HT1080 (cell line): Measurements from ENCODE around the gene WASHC4. TPM values are rescaled to one million over a fixed set of nuclear protein-coding genes. Genes with fewer than 3 reads are reported as not detected.
A peak's percentile ranks its signal among the peaks of the same experiment; 100 is the strongest.

Source experiments
- DNase-seq: peaks from one replicate; pipeline ENCODE4 v3.0.0-alpha.2; 2015; ENCODE audit warnings: low read depth
- polyA plus RNA-seq, 2 experiments: library from polyadenylated mRNA; depleted of rRNA; stranded (reverse); fragments of >200 nt; gene quantifications; 2 replicates each; pipeline ENCODE4 v1.2.3, GENCODE V29; 2015
- total RNA-seq: library from RNA; depleted of rRNA; stranded (reverse); fragments of >200 nt; shearing (Covaris generic); gene quantifications from 2 replicates; pipeline ENCODE4 v1.2.3, GENCODE V29; 2014; rRNA removed

Gene WASHC4, protein sequence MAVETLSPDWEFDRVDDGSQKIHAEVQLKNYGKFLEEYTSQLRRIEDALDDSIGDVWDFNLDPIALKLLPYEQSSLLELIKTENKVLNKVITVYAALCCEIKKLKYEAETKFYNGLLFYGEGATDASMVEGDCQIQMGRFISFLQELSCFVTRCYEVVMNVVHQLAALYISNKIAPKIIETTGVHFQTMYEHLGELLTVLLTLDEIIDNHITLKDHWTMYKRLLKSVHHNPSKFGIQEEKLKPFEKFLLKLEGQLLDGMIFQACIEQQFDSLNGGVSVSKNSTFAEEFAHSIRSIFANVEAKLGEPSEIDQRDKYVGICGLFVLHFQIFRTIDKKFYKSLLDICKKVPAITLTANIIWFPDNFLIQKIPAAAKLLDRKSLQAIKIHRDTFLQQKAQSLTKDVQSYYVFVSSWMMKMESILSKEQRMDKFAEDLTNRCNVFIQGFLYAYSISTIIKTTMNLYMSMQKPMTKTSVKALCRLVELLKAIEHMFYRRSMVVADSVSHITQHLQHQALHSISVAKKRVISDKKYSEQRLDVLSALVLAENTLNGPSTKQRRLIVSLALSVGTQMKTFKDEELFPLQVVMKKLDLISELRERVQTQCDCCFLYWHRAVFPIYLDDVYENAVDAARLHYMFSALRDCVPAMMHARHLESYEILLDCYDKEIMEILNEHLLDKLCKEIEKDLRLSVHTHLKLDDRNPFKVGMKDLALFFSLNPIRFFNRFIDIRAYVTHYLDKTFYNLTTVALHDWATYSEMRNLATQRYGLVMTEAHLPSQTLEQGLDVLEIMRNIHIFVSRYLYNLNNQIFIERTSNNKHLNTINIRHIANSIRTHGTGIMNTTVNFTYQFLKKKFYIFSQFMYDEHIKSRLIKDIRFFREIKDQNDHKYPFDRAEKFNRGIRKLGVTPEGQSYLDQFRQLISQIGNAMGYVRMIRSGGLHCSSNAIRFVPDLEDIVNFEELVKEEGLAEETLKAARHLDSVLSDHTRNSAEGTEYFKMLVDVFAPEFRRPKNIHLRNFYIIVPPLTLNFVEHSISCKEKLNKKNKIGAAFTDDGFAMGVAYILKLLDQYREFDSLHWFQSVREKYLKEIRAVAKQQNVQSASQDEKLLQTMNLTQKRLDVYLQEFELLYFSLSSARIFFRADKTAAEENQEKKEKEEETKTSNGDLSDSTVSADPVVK
- total RNA-seq, result 37.4 and 38.9 TPM in 2 replicates
- polyA plus RNA-seq (2015; cell fraction: cytosol; rRNA removed), result 24.0 and 38.2 TPM in 2 replicates
- polyA plus RNA-seq (2015; cell fraction: nucleus; rRNA removed), result 104 and 141 TPM in 2 replicates

DNA sequence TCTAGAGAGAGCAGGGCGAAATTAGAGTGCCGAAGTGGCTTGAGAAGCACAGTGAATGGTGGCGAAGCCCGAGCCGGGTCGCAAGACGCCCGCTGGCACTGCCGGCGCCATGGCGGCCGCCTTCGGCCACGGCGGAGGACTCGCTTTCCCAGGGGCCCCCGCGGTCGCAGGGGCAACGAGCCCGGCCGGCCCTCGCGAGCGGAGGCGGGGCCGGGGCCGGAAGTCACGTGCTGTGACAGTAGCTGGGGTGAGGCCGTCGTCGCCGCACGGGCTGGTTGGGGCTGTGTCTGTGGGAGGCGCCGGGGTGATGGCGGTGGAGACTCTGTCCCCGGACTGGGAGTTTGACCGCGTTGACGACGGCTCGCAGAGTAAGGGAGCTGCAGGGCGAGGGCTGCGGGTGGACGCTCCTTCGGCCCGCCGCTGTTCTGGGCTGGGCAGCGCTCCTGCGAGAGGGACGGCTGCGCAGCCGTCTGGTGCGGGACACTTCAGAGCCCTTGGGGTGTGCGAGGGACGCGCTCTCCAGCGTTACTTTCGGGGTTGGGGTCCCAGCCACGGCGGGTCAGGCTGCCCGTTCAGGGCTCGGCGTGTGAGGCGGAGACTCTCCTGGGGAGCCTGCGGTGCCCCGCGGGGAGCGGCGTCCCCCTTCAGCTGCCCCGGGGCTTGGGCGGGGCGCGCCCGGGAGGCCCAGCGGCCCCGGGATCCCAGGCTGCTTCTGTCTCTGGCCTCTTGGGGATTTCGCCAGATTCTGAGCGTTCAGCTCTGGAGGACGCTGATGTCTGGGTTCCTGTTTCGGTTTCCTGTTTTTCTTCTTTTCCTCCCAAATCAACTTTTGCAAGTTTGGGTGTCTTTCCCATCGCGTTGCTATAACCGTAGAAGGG is at the start of gene WASHC4:
Gene WASHC4, plus strand, starts transcription at position 238 of the 878 bp plus-strand sequence. Its CDS starts 70 bp downstream, at position 308.
- DNase-seq, result peak; percentile 92

DNA sequence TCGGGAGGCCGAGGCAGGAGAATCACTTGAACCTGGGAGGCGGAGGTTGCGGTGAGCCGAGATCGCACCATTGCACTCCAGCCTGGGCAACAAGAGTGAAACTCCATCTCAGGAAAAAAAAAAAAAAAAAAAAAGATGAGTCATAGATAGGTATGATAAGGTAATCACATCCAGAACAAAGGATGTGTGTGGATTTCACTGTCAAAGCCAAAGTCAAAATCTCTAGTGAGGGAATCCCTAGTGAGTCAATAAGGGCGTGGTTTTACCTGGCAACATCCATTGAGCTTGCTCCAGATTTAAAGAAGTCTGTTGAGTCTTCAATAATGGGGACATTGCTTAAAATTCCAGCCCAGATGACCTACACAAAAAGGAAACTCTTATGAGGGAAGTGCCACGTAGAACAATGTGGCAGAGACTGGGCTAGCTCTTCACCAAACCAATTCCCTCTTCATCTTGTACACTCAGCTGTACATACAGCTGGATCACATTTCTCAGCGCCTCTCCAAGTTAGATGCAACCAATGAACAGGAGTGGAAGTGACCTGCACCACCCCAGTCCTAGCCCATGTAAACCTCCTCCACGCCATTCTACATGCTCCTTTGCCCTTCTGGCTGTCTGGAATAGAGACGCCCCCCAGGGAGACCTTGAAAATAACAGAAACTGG is 46.7 kb upstream of the WASHC4 start:
- DNase-seq, result no peak

DNA sequence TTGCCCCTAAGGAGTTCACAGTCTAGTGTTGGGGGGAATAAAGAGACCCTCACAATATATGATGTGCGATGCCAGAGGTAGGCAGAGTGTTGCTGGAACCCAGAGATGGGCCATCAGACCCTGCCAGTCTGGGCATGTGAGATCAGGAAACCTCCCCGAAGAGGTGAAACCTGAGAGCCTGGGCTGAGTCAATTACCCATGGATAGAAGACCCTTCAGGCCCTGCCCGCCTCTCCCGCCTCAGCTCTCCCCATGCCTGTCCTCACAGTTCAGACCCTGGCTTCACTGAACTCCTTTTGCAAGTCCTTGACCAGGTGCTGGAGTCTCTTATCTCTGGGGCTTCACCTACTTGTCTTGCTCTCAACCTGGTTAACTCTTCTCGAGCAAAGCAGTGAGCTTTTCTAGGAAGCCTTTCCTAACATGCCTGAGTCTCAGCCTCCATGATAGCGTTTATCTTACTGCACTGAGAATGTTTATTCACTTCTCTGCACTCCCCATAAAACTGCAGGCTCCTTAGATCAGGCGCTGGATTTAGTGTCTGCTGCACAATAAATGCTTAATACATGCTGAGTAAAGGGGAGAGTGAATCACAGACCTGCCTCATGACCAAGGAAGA is 42.9 kb upstream of the WASHC4 start:
- no peak for DNase-seq

DNA sequence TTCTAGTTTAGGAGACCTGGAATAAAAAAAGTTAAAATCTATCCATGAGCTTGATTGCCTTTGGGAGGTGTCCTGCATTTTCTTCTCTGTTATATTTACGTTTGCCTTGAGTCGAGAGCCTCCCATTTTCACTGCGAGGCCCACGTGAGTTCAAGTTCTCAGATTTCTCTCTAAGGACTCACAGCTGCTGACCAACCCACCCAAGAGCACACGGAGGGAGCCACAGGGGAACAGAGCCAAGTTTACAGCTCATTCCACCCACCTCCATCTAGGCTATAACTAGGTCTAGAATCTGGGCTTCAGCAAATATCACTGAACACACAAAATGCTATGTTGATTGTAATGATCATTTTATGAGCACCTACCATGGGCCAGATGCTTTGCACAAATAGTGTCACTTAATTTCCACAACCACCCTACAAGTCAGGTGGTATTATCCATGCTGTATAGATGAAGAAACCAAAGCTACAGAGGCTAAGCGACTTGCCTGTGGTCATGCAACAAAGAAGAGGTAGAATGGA is 40.0 kb upstream of the WASHC4 start:
- DNase-seq, result no peak

DNA sequence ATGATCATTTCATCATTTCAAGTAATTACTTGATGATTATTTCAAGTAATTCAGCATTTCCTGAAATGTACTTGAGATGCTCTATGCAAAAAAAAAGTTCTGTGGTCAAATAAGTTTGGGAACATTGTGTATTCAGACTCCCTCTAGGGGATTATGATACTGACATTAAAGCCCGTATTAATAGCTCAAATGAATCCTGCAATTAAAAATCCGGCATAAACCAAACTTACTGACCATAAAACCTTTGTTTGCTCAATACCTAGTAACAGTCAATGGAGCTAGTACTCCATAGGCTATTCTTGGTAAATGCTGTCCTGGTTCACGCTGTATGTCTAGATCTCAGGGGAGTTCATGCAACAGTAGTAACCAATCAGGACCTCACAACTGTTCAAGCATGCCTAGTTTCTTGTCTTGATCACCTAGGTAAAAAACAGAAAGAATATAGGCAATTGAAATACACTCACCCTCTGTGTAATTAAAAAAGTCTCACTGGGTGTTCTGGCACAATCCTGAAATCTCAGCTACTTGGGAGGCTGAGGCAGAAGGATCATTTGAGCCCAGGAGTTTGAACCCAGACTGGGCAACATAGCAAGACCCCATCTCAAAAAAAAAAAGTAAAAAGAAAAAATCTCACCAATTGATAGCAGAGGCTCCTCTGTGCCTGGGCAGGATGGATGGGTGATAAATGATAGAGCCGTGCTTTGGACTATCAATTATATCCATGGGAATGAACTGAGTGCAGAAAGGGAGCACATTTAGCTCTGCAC is 37.4 kb upstream of the WASHC4 start:
- no peak for DNase-seq

DNA sequence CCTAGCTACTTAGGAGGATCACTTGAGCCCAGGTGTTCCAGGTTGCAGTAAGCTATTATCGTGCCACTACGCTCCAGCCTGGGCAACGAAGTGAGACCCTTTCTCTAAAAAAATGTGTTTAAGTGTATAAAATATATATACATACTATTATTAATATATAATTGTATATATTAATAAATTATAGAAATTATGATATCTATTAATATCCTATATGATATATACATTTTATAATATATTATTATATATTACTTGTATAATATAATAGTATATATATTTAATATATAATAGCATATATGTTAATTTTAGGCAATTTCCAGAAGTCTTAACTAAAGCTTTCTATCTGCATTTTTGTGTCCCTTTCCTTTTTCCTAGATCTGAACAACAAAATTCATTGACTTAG is 35.5 kb upstream of the WASHC4 start:
- no peak for DNase-seq

DNA sequence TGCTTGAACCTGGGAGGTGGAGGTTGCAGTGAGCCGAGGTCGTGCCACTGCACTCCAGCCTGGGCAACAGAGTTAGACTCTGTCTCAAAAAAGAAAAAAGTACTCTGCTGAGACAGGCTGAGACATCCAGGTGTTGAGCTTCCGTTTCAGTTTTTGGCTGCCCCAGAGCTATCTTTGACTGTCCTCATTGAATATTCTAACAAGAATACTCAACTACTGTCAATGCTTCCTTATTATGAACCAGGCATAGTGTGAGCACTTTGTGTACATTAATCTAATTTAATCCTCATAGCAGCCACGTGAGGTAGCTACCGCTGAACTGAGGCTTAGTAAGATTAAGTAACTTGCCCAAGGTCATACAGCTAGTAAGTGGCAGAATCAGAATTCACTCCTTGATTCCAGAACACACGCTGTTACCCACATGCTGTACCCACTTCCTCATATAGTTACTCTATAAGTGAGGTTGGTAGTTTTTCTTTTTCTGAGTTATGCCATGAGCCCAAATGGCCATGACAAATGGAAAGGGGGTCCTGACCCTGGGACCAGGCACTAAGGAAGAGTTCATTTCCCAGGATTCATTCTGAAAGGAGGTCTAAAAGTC is 34.5 kb upstream of the WASHC4 start:
- DNase-seq, result no peak

DNA sequence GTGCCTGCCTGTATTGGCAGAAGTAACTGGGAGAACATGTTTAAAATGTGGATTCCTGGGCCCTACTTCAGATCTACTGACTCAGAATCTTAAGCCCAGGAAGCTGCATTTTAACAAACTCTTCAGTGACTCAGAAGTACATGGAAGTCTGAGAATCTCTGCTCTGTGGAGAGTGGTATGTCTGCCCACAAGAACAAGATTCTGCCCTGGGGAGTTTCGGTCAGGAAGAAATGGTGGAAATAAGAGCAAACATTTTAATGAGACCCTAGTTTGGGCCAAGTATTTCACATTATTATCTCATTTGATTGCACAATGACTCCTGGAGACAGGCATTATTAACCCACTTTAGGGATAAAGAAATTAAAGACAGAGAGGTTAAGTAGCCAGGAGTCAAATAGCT is 31.4 kb upstream of the WASHC4 start:
- peak; percentile 41 for DNase-seq

DNA sequence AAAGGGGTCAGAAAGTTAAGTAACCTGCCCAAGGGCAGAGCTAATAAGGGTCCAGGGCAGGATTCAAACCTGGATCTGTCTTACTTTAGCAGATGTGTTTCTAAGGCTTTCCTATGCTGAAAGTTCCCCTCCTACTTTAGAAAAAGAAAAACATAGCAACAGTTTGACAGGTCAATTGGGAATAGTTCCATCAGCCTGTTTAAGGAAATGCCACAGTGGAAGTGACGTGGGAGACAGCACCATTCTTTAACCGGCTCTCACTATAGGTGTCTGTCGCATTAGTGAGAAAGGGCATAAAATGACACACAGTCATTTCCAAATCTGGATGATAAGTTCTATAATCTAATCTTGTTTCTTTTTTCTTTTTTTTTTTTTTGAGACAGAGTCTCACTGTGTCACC is 30.6 kb upstream of the WASHC4 start:
- DNase-seq, result no peak

DNA sequence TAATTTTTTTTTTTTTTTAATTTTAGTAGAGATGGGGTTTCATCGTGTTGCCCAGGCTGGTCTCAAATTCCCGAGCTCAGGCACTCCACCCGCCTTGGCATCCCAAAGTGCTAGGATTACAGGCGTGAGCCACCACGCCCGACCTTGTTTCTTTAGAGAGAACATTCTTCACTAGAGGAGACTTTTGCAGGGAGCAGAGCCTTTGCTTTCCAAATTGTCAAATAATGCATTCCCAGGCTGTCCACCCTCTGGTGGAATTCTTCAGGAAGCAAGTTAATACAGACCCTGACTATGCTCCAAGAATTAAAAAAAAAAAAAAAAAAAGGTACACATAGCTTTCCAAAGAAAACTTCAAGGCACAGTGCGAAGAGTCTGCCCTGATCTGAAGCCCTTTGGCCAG is 30.1 kb upstream of the WASHC4 start:
- no peak for DNase-seq

DNA sequence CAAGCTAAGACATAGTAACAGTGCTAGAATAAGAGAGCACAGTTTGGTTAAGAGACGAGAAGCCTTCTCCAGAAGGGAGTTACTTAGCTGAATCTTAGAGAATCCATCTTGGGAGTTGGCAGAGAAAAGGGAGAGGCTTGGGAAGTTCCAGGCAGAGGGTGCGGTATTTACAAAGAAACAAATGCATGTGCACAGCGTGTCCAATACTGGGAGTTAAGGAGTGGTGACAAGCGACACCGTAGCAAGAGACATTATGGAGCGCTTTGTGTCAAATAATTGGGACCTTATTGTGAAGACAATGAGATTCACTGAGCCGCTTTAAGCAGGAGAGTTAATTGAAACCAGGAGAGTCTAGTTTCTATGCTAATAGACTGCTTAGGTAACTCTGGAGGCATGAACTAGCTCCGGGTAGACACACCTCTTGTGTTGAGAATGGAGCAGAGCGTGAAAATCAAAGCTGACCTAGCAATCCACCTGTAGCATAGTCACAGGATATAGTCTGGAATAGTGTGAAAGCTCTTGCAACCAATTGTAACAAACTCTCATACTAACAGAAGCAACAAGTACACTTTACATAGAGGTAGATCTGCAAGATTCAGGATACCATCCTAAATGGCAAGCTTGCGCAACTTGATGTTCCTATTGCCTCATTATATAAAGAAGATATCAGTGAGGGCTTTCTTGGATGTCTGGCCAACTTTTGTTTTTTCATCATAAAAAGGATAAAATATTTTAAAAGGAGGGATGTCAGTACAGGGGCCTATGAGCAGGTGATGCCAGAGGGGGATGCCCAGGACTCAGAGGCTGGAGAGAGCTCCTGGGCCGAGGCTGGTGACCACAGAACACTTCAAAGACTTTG is 28.6 kb upstream of the WASHC4 start:
- no peak for DNase-seq

DNA sequence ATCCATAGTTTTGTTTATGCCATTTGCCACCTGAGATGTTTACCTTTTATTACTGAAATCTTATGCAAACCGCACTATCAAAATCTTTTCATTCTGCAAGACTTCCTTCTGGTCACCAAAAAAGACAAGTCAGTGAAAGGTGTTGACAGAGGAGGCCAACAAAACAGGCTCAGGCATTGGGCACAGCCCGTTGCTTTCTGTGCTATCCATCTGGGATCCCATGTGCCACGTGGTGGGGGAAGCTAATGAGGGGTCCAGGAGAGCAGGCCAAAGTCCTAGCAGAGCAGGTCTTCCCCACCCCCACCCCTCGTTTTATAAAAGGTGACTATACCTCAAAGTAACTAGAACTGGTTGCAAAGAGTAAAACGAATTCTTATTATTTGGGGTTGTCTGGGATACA is 24.5 kb upstream of the WASHC4 start:
- no peak for DNase-seq

DNA sequence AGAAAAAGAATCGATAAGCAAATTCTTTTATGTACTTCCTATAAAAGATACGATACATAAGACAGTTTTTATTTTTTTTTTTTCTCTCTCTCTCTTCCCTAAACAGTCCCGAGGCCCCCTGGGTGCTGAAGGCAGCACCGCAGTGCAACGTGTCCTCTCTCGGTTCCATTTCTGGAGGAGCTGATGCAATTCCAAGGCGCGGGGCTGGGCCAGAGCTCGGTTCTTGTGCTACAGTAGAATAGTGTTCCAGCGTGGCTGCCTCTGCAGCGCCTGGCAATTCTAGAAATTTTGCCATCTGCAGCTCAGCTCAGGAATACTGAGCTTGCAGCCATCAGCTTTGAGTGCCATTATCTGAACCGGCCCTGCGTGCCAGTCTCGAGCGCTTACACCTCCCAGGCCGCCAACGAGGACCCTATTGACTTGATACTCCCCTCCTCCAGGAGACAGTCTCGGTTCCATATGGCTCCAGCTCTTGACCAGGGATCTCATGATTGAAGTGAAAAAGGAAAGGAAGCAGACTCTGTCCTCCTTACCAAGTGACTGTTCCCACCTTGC is 23.9 kb upstream of the WASHC4 start:
- DNase-seq, result no peak

DNA sequence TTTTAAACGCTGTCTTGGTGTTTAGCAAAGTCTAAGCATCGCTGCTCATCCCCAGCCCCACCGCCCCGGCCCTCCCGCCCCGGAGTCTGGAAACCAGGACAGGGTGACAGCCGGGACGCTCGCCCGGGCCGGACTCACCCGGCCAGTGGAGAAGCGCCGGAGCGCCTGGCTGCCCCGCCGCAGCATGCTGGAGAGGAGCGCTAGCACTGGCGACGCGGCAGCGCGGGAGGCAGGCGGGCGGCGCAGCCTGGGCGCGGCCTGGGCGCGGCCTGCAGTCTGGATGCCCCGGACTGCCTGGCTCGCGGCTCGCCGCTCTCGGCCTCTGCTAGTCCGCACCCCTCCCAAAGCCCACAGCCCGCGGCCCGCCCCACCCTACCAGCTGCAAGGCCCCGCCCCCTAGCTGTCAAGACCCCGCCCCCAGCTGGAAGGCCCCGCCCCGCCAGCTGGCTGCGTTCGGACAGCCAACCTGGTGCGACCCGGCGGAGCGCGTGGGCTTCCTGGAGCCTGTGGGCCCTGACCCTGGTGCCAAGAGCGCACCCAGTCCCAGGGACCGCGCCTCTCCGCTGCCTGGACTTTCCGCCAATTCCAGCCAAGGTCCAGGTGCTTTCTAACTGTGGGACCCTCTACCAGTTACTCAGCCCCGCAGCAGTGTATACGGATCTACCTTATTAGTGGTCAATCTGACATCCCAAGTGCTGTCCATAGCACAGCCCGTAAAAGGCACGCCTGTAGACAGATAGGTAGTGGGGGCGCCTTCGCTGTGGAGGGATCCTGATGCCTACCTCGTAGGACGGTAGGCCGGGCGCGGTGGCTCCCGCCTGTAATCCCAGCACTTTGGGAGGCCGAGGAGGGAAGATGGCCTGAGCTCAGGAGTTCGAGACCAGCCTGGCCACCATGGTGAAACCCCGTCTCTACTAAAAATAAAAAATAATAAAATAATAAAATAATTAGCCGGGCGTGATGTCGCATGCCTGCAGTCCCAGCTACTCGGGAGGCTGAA is 23.0 kb upstream of the WASHC4 start, which contains the start of gene ALDH1L2:
Gene ALDH1L2, minus strand, starts transcription at position 208 of the 1,000 bp plus-strand sequence. Its CDS starts 22 bp downstream, at position 186.
- DNase-seq, result peak; percentile 6

DNA sequence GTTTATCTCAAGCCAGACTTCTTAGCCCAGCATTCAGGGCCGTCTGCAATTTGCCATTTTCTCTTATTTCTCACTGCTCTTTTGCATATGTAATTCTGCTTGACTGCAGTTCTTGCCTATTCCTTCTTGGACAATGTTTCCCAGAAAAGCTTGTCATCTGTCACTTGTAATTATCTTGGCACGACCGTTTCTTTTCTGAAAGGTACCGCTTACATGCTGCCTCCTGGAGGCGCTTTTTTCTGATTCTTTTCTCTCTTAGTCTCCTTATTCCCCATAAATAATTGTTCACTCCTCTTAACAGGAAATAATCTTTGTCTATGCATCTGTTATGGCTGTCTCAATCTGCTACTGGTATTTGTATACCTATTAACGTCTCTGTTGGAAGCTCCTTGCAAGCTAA is 22.0 kb upstream of the WASHC4 start:
- DNase-seq, result no peak
